HCT116 (cell line): ENCODE measurements around the gene SCAF4.

Experiments
- CTCF ChIP-seq, 3 experiments: fragments of 200-600 bp in 1 of 3; sonication (generic) in 1 of 3; IDR thresholded peaks in 2 of 3; conservative IDR thresholded peaks in 1 of 3; 2 replicates each; pipeline ENCODE4 v1.5.1; 2012 to 2017; ENCODE audit warnings: low read depth in 2 of 3, low read length in 2 of 3, antibody characterized with exemption in 1 of 3, borderline replicate concordance in 1 of 3, control low read depth in 1 of 3, mild to moderate bottlenecking in 1 of 3, mixed read lengths in 1 of 3, mixed run types in 1 of 3, moderate library complexity in 1 of 3; ENCODE audit not compliant: insufficient read depth in 1 of 3
- EZH2 ChIP-seq: fragments of 200-600 bp; sonication (generic); IDR thresholded peaks from 2 replicates; pipeline ENCODE4 v1.6.1; 2017; ENCODE audit warnings: antibody characterized with exemption, mixed run types
- FOSL1 ChIP-seq: IDR thresholded peaks from 2 replicates; pipeline ENCODE4 v1.6.1; 2012; ENCODE audit warnings: low read depth
- JUND ChIP-seq: IDR thresholded peaks from 2 replicates; pipeline ENCODE4 v1.6.1; 2012
- MAX ChIP-seq: IDR thresholded peaks from 2 replicates; pipeline ENCODE4 v1.6.1; 2012
- POLR2A ChIP-seq: IDR thresholded peaks from 2 replicates; pipeline ENCODE4 v1.7.0; 2011; ENCODE audit warnings: borderline replicate concordance; ENCODE audit not compliant: insufficient read depth, insufficient read length; ENCODE audit errors: extremely low read depth
- POLR2AphosphoS5 ChIP-seq: IDR thresholded peaks from 2 replicates; pipeline ENCODE4 v1.6.1; 2011; ENCODE audit warnings: mild to moderate bottlenecking, low read depth, low read length, moderate library complexity
- SIN3A ChIP-seq: IDR thresholded peaks from 2 replicates; pipeline ENCODE4 v1.6.1; 2012; ENCODE audit warnings: low read depth
- SP1 ChIP-seq: IDR thresholded peaks from 2 replicates; pipeline ENCODE4 v1.6.1; 2012; ENCODE audit warnings: low read depth
- SRF ChIP-seq: IDR thresholded peaks from 2 replicates; pipeline ENCODE4 v1.6.1; 2012; ENCODE audit warnings: low read depth
- YY1 ChIP-seq: IDR thresholded peaks from 2 replicates; pipeline ENCODE4 v1.6.1; 2011; ENCODE audit warnings: low read length, low read depth, moderate library complexity, mild to moderate bottlenecking; ENCODE audit not compliant: insufficient replicate concordance; ENCODE audit errors: extremely low read depth
- ZFX ChIP-seq: fragments of 450-650 bp; IDR thresholded peaks from 2 replicates; pipeline ENCODE4 v1.6.1; 2017

GRCh38 chr21:31659286-31659535, 72.7 kb downstream of the SCAF4 start:
- TF ChIP-seq CTCF (IDR thresholded peaks at IDR 0.05 in 2 of 3, conservative IDR thresholded peaks at IDR 0.05 in 1 of 3; ENCODE audit: borderline replicate concordance in 1 of 3, insufficient read depth in 1 of 3, low read depth in 2 of 3, low read length in 2 of 3) (no peak), FOSL1 (no peak), SP1 (no peak), YY1 (no peak), SIN3A (no peak; the same call in 1 of the 2 replicates), MAX (no peak), EZH2 (no peak), SRF (no peak), POLR2AphosphoS5 (no peak), ZFX (no peak), POLR2A (no peak), JUND (no peak)
